ENCODE data around the gene DLGAP1. TPM values are rescaled to one million over a fixed set of nuclear protein-coding genes. Genes with fewer than 3 reads are reported as not detected.

DLGAP1 gene
- total RNA-seq, 1 experiment from 2014 or later, result 23.2 TPM

DNA sequence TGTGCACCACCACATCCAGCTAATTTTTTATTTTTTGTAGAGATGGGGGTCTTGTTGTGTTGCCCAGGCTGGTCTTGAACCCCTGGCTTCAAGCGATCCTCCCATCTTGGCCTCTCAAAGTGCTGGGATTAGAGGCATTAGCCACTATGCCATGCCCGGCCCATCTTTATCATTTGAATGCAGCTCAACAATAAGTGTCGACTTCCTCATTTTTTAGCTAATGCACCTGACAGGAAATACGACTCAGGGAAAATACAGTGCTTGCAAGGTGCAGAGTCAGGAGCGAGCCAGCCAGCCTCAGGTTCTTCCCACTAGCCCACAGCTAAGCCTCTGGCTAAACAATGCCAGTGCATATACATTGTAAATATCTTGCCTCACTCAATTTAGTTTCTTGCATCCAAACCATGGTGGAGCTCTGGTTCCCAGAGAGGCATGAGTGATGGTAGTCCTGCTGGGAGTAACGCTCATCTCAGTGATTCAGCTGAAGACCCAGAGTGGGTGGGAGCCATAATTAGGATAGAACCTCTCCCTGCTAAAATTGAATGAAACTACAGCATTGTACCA lies 870.1 kb downstream of the DLGAP1 start:
- H3K4me2 ChIP-seq (ENCODE audit: insufficient read depth, insufficient read length, low read length), result peak overlapping the region; percentile 17
- H3K79me1 ChIP-seq (ENCODE audit: insufficient read depth, low read depth, low read length, poor library complexity, severe bottlenecking), result no peaks in the 10 kb centered on the region
- peaks cover 0 to 6% (median 5%) of the 10 kb centered on the region in 3 experiments; a peak in 5 of 7 replicates for H3K36me3 Mint-ChIP-seq (ENCODE audit: insufficient read depth in 1 of 3, low read depth in 3 of 3)
- no peak overlapping the region for H3K9ac ChIP-seq (ENCODE audit: extremely low read depth, insufficient read length, low read length)
- H2BK15ac ChIP-seq (ENCODE audit: low read depth, low read length), result no peak overlapping the region
- no peak overlapping the region for H3T11ph ChIP-seq (ENCODE audit: low read length)
- H3K9me3 ChIP-seq (ENCODE audit: control insufficient read depth, low read depth, low read length), result no peaks in the 10 kb centered on the region
- no CpG with 5 or more reads among the region's 6 CpGs for WGBS (ENCODE audit: extremely low coverage, insufficient read length, low lambda C conversion rate)
- H3K56ac ChIP-seq (ENCODE audit: insufficient read length, low read depth, low read length), result no peak overlapping the region
- H4K91ac ChIP-seq (ENCODE audit: insufficient read length, low read depth, low read length), result no peak overlapping the region
- H2AFZ ChIP-seq (ENCODE audit: low read length), result no peak overlapping the region
- no peaks in the 10 kb centered on the region for H4K20me1 ChIP-seq (ENCODE audit: control insufficient read depth, insufficient read depth, insufficient read length)
- no peak overlapping the region for H2BK5ac ChIP-seq (ENCODE audit: insufficient read length, low read length)
- H2BK12ac ChIP-seq (ENCODE audit: insufficient read length, low read depth, low read length), result no peak overlapping the region
- peaks cover 6% of the 10 kb centered on the region for H3K27me3 Mint-ChIP-seq (ENCODE audit: low read depth)
- H3K27ac Mint-ChIP-seq, result peak overlapping the region; percentile 84 to 91 (median 90)
- no peak overlapping the region for H3K14ac ChIP-seq (ENCODE audit: insufficient read depth, low read length)
- H3K4ac ChIP-seq (ENCODE audit: low read depth, low read length), result no peak overlapping the region
- DNase-seq, result peak; percentile 87
- H3K79me2 ChIP-seq (ENCODE audit: insufficient read depth, low read length), result no peaks in the 10 kb centered on the region
- TF ChIP-seq, protein P1, sequence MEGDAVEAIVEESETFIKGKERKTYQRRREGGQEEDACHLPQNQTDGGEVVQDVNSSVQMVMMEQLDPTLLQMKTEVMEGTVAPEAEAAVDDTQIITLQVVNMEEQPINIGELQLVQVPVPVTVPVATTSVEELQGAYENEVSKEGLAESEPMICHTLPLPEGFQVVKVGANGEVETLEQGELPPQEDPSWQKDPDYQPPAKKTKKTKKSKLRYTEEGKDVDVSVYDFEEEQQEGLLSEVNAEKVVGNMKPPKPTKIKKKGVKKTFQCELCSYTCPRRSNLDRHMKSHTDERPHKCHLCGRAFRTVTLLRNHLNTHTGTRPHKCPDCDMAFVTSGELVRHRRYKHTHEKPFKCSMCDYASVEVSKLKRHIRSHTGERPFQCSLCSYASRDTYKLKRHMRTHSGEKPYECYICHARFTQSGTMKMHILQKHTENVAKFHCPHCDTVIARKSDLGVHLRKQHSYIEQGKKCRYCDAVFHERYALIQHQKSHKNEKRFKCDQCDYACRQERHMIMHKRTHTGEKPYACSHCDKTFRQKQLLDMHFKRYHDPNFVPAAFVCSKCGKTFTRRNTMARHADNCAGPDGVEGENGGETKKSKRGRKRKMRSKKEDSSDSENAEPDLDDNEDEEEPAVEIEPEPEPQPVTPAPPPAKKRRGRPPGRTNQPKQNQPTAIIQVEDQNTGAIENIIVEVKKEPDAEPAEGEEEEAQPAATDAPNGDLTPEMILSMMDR (conservative IDR thresholded peaks at IDR 0.05), result no peak
- no peak overlapping the region for H2AK5ac ChIP-seq (ENCODE audit: insufficient read length, low read length)
- peaks cover 0 to 3% of the 10 kb centered on the region in 2 experiments; a peak in 2 of 5 replicates for H3K9me3 Mint-ChIP-seq
- H2BK120ac ChIP-seq (ENCODE audit: low read depth, low read length, poor library complexity, severe bottlenecking), result no peak overlapping the region
- peaks cover 13% of the 10 kb centered on the region for H3K4me1 ChIP-seq (ENCODE audit: insufficient read depth, low read length)
- H3K23me2 ChIP-seq (ENCODE audit: insufficient read length, low read depth, low read length, poor library complexity, severe bottlenecking), result no peaks in the 10 kb centered on the region
- H3K23ac ChIP-seq (ENCODE audit: insufficient read length, low read depth, low read length), result no peak overlapping the region
- H3K27ac ChIP-seq (ENCODE audit: insufficient read length, low read depth, low read length), result peak overlapping the region; percentile 94
- no peak overlapping the region for H4K5ac ChIP-seq (ENCODE audit: insufficient read length, low read depth, low read length)
- H3K27me3 ChIP-seq (ENCODE audit: insufficient read depth, low read length), result no peaks in the 10 kb centered on the region
- peaks cover 44 to 45% of the 10 kb centered on the region in 2 experiments for H3K4me1 Mint-ChIP-seq
- no peak overlapping the region for H4K8ac ChIP-seq (replicated peaks; ENCODE audit: insufficient read length, low read depth, low read length)
- no peak overlapping the region for H3K18ac ChIP-seq (ENCODE audit: insufficient read length, low read depth, low read length)
- peak overlapping the region in 1 of 2 experiments; percentile 13; a peak in 2 of 5 replicates for H3K4me3 Mint-ChIP-seq
- H2BK20ac ChIP-seq (ENCODE audit: low read depth, low read length, poor library complexity, severe bottlenecking), result no peak overlapping the region
